ENCODE data around the gene CHMP4B. TPM values are rescaled to one million over a fixed set of nuclear protein-coding genes. Genes with fewer than 3 reads are reported as not detected.

Gene CHMP4B
- total and polyA plus RNA-seq, 2 donors (not counting 1 experiment from before 2014, with no cell fraction given), result 62.3 to 83.9 TPM

DNA sequence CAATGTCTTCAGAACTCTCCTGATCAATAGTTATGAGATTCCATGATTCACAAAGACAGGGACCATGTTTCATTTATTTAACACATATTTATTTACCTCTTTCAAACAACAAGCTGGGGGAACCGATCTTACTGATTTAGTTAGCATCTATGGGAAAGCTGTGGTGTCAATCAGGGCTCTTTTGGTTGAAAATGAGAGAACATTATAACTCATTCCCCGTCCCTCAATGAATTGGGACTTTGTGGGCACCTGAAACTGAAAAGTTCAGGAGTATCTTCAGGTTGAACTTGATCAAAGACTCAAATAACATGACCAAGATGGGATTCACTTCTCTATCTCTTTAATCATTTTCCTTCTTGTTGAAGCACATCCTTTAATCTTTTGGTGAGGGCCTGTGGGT, 67.4 kb downstream of the CHMP4B start:
- CTCF ChIA-PET, result no interaction called here
- Mint-ChIP-seq H3K27ac (no peak overlapping the region), H3K27me3 (no peaks in the 10 kb centered on the region), H3K9me3 (ENCODE audit: insufficient read depth) (peaks cover 4% of the 10 kb centered on the region), H3K4me1 (peaks cover 32% of the 10 kb centered on the region), H3K4me3 (no peak overlapping the region)
- Histone ChIP-seq H3K9me3 (ENCODE audit: control extremely low read depth in 1 of 3, control insufficient read depth in 2 of 3, insufficient read depth in 1 of 3, low read length in 2 of 3) (peaks cover 0 to 31% (median 7%) of the 10 kb centered on the region in 3 donors), H3K36me3 (replicated peaks in 1 of 2; ENCODE audit: control extremely low read depth in 1 of 2, control insufficient read depth in 1 of 2, extremely low read depth in 1 of 2, insufficient read depth in 2 of 2, low read length in 1 of 2) (no peaks in the 10 kb centered on the region), H4K20me1 (ENCODE audit: control insufficient read depth, insufficient read depth, low read length, poor library complexity, severe bottlenecking) (no peaks in the 10 kb centered on the region), H3K27me3 (replicated peaks in 1 of 4; ENCODE audit: control extremely low read depth in 1 of 4, control insufficient read depth in 3 of 4, insufficient read depth in 4 of 4, low read length in 3 of 4) (no peaks in the 10 kb centered on the region), H3K4me1 (ENCODE audit: control insufficient read depth in 2 of 2, insufficient read depth in 2 of 2, low read length in 2 of 2) (peaks cover 17 to 35% of the 10 kb centered on the region in 2 donors), H3K9ac (ENCODE audit: low read length) (no peak overlapping the region), H2AFZ (ENCODE audit: insufficient read depth, low read depth, low read length, poor library complexity, severe bottlenecking) (no peak overlapping the region), H3K4me3 (ENCODE audit: control extremely low read depth in 1 of 5, extremely low read depth in 1 of 5, insufficient read depth in 1 of 5, low read depth in 2 of 5, low read length in 4 of 5) (no peak overlapping the region), H3K4me2 (replicated peaks; ENCODE audit: low read depth, low read length, poor library complexity, severe bottlenecking) (no peak overlapping the region), H3K79me2 (ENCODE audit: control insufficient read depth, insufficient read depth, low read length) (no peaks in the 10 kb centered on the region), H3K27ac (ENCODE audit: low read length in 2 of 2) (no peak overlapping the region)
- ATAC-seq (ENCODE audit: low read depth) (no peak), DNase-seq (no peak)
- WGBS (ENCODE audit: insufficient coverage), result no CpG with 5 or more reads among the region's 2 CpGs
- TF ChIP-seq EZH2 (IDR thresholded peaks at IDR 0.05; ENCODE audit: borderline replicate concordance, insufficient read depth, low read depth, low read length, poor library complexity, severe bottlenecking), result no peak
- TF ChIP-seq, protein P1, sequence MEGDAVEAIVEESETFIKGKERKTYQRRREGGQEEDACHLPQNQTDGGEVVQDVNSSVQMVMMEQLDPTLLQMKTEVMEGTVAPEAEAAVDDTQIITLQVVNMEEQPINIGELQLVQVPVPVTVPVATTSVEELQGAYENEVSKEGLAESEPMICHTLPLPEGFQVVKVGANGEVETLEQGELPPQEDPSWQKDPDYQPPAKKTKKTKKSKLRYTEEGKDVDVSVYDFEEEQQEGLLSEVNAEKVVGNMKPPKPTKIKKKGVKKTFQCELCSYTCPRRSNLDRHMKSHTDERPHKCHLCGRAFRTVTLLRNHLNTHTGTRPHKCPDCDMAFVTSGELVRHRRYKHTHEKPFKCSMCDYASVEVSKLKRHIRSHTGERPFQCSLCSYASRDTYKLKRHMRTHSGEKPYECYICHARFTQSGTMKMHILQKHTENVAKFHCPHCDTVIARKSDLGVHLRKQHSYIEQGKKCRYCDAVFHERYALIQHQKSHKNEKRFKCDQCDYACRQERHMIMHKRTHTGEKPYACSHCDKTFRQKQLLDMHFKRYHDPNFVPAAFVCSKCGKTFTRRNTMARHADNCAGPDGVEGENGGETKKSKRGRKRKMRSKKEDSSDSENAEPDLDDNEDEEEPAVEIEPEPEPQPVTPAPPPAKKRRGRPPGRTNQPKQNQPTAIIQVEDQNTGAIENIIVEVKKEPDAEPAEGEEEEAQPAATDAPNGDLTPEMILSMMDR (IDR thresholded peaks at IDR 0.05), result no peak
- intact Hi-C loops (cut with micrococcal nuclease), result no loop called here
- POLR2A ChIA-PET, result no interaction called here

DNA sequence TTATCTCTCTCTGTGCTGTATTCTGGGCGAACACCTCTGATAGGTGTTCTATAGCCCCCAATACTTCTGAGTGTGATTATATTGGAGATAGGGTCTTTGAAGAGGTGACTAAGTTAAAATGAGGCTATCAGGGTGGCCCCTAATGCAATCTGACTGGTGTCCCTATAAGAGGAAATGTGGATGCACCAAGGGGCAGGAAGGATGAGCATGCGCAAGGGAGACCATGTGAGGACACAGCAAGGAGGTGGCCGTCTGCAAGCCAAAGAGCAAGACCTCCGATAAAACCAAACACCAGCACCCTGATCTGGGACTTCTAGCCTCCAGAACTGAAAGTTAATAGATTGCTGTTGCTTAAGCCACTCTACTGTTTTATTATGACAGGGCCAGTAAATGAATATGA, 69.2 kb downstream of the CHMP4B start:
- peaks cover 14 to 33% of the 10 kb centered on the region in 2 donors for H3K4me1 ChIP-seq (ENCODE audit: control insufficient read depth in 2 of 2, insufficient read depth in 2 of 2, low read length in 2 of 2)
- H3K27me3 ChIP-seq (replicated peaks in 1 of 4; ENCODE audit: control extremely low read depth in 1 of 4, control insufficient read depth in 3 of 4, insufficient read depth in 4 of 4, low read length in 3 of 4), result no peaks in the 10 kb centered on the region
- DNase-seq, result no peak
- no peaks in the 10 kb centered on the region for H3K27me3 Mint-ChIP-seq
- no peaks in the 10 kb centered on the region for H4K20me1 ChIP-seq (ENCODE audit: control insufficient read depth, insufficient read depth, low read length, poor library complexity, severe bottlenecking)
- no peak overlapping the region for H3K4me3 ChIP-seq (ENCODE audit: control extremely low read depth in 1 of 5, extremely low read depth in 1 of 5, insufficient read depth in 1 of 5, low read depth in 2 of 5, low read length in 4 of 5)
- H3K4me3 Mint-ChIP-seq, result no peak overlapping the region
- ATAC-seq (ENCODE audit: low read depth), result no peak
- 100% methylated on average over 1 of the region's 4 CpGs for WGBS (ENCODE audit: insufficient coverage)
- H3K9ac ChIP-seq (ENCODE audit: low read length), result no peak overlapping the region
- H3K79me2 ChIP-seq (ENCODE audit: control insufficient read depth, insufficient read depth, low read length), result no peaks in the 10 kb centered on the region
- H2AFZ ChIP-seq (ENCODE audit: insufficient read depth, low read depth, low read length, poor library complexity, severe bottlenecking), result no peak overlapping the region
- peaks cover 4% of the 10 kb centered on the region for H3K9me3 Mint-ChIP-seq (ENCODE audit: insufficient read depth)
- no peak overlapping the region for H3K27ac Mint-ChIP-seq
- no peak overlapping the region for H3K4me2 ChIP-seq (replicated peaks; ENCODE audit: low read depth, low read length, poor library complexity, severe bottlenecking)
- H3K36me3 ChIP-seq (replicated peaks in 1 of 2; ENCODE audit: control extremely low read depth in 1 of 2, control insufficient read depth in 1 of 2, extremely low read depth in 1 of 2, insufficient read depth in 2 of 2, low read length in 1 of 2), result no peaks in the 10 kb centered on the region
- ChIA-PET POLR2A (no interaction called here), CTCF (no interaction called here)
- intact Hi-C loops (cut with micrococcal nuclease), result no loop called here
- no peak for TF ChIP-seq EZH2 (IDR thresholded peaks at IDR 0.05; ENCODE audit: borderline replicate concordance, insufficient read depth, low read depth, low read length, poor library complexity, severe bottlenecking)
- H3K4me1 Mint-ChIP-seq, result peaks cover 35% of the 10 kb centered on the region
- peaks cover 0 to 31% (median 7%) of the 10 kb centered on the region in 3 donors for H3K9me3 ChIP-seq (ENCODE audit: control extremely low read depth in 1 of 3, control insufficient read depth in 2 of 3, insufficient read depth in 1 of 3, low read length in 2 of 3)
- no peak overlapping the region for H3K27ac ChIP-seq (ENCODE audit: low read length in 2 of 2)

Measured in B cell (primary cell).